Skeletal muscle tissue (tissue), 4 donors: Measurements from ENCODE around the gene PLEKHG4B. TPM values are rescaled to one million over a fixed set of nuclear protein-coding genes. Genes with fewer than 3 reads are reported as not detected.

Experiments
- H3K27ac ChIP-seq: one replicate; pipeline ENCODE4 v1.7.0; 2013; ENCODE audit warnings: mild to moderate bottlenecking, low read depth, low read length, inconsistent platforms
- H3K27me3 ChIP-seq, 3 donors: one replicate each; pipeline ENCODE4 v1.7.0; 2013; ENCODE audit warnings: low read length in 3 of 3; ENCODE audit not compliant: control insufficient read depth in 3 of 3, insufficient read depth in 3 of 3
- H3K36me3 ChIP-seq, 3 donors: one replicate each; pipeline ENCODE4 v1.7.0; 2013; ENCODE audit warnings: low read length in 3 of 3; ENCODE audit not compliant: control insufficient read depth in 3 of 3, insufficient read depth in 3 of 3
- H3K4me1 ChIP-seq, 3 donors: one replicate each; pipeline ENCODE4 v1.7.0; 2013; ENCODE audit warnings: low read length in 3 of 3, mild to moderate bottlenecking in 3 of 3; ENCODE audit not compliant: control insufficient read depth in 3 of 3, insufficient read depth in 3 of 3
- H3K4me3 ChIP-seq, 3 donors: one replicate each; pipeline ENCODE4 v1.7.0; 2013; ENCODE audit warnings: low read length in 3 of 3
- H3K9ac ChIP-seq, 3 donors: one replicate each; pipeline ENCODE4 v1.7.0; 2013; ENCODE audit warnings: low read length in 3 of 3, mild to moderate bottlenecking in 3 of 3, moderate library complexity in 2 of 3, low read depth in 1 of 3
- H3K9me3 ChIP-seq, 3 donors: one replicate each; pipeline ENCODE4 v1.7.0; 2013; ENCODE audit warnings: low read length in 3 of 3; ENCODE audit not compliant: control insufficient read depth in 3 of 3
- total RNA-seq: library from RNA; depleted of rRNA; stranded (reverse); fragments of >200 nt; gene quantifications from one replicate; pipeline ENCODE4 v1.2.3, GENCODE V29; 2014
- donor health status: Osteomylitis.

The PLEKHG4B gene
- total RNA-seq, 1 donor from 2014 or later: 0.52 TPM

DNA sequence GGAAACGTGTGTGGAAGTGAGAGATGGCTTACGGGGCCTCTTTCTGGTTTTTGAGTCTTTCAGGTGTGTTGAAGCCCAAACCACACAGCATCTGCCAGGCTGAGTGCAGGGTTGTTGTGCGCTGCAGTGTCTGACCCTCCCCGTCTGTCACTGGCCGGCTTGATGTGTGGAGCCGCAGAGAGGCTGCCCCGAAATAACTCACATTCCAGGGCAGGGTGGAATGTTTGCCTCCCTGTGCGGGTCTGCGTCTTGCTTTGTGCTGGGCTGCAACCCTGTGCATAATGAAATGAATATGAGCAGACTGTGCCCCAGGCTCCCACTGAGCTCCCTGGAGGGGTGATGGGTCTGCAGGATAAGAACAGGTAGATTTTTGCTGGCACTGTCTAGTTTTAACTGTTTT, 9.9 kb upstream of the PLEKHG4B start:
- Histone ChIP-seq H3K9ac (no peak overlapping the region), H3K4me3 (no peak overlapping the region), H3K9me3 (no peaks in the 10 kb centered on the region), H3K27ac (no peak overlapping the region), H3K4me1 (no peaks in the 10 kb centered on the region), H3K36me3 (no peaks in the 10 kb centered on the region), H3K27me3 (peaks cover 10 to 31% (median 27%) of the 10 kb centered on the region in 3 donors)

DNA sequence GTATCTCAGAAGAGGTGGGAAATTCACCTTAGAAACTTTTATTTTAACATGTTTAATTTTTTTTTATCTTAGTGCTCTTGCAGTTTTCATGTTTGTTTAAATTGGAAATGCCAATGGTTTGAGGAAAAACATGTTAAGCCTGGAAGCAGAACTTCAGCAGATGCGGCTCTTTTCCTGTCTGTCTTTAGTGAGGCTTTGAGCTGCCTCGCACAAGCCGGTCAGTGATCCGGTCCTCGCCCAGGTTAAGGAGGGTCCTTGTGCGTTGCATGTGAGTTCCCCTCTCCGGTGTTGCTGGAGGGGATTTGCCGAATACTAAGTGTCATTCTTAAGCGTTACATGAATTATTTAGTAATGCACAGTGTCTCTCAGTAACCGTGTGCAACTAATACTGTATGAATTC, 9.4 kb upstream of the PLEKHG4B start:
- Histone ChIP-seq H3K4me3 (no peak overlapping the region), H3K36me3 (no peaks in the 10 kb centered on the region), H3K27ac (no peak overlapping the region), H3K27me3 (peaks cover 11 to 27% (median 26%) of the 10 kb centered on the region in 3 donors), H3K4me1 (no peaks in the 10 kb centered on the region), H3K9me3 (no peaks in the 10 kb centered on the region), H3K9ac (no peak overlapping the region)

DNA sequence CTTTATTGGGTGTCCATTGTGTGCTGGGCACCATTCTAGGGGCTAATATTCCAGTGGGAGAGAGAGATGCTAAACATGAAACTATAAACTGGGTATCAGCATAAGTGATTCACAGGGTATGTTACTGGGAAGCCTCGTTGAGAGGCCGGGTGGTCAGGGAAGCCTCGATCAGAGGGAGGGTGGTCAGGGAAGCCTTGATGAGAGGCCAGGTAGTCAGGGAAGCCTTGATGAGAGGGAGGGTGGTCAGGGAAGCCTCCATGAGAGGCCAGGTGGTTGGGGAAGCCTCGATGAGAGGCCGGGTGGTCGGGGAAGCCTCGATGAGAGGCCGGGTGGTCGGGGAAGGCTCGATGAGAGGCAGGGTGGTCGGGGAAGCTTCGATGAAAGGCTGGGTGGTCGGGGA, 8.9 kb upstream of the PLEKHG4B start:
- H3K36me3 ChIP-seq: no peaks in the 10 kb centered on the region
- H3K4me3 ChIP-seq: no peak overlapping the region
- peaks cover 11 to 26% (median 23%) of the 10 kb centered on the region in 3 donors for H3K27me3 ChIP-seq
- H3K9me3 ChIP-seq: no peaks in the 10 kb centered on the region
- no peak overlapping the region for H3K9ac ChIP-seq
- no peaks in the 10 kb centered on the region for H3K4me1 ChIP-seq
- H3K27ac ChIP-seq: no peak overlapping the region

DNA sequence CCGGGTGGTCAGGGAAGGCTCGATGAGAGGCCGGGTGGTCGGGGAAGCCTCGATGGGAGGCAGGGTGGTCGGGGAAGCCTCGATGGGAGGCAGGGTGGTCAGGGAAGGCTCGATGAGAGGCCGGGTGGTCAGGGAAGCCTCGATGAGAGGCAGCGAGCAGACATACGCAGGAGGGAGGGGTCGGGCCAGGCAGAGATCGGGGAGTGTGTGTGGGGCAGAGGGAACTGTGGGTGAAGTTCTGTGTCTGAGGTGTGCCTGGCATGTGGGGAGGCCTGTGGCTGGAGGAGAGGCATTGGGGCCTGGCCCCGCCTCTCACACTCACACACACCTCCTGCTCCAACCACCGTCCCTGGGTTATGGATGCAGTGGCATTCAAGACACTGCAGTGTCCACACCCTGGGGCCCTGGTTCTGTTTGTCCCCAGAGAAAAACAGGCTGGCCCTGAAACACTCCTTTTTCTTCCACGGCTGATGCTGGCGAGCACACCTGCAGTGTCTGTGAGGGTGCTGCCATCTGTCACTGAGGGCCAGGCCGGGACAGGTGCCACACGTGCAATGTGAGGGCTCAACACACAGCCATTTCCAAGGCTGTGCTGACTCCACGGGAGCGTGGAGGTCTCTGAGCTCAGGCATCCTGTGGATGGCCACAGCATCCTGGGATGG, 6.5 kb upstream of the PLEKHG4B start:
- Histone ChIP-seq H3K9ac (no peak overlapping the region), H3K27ac (no peak overlapping the region), H3K9me3 (no peaks in the 10 kb centered on the region), H3K4me1 (no peaks in the 10 kb centered on the region), H3K4me3 (no peak overlapping the region), H3K36me3 (no peaks in the 10 kb centered on the region), H3K27me3 (peaks cover 31 to 38% (median 38%) of the 10 kb centered on the region in 3 donors)

DNA sequence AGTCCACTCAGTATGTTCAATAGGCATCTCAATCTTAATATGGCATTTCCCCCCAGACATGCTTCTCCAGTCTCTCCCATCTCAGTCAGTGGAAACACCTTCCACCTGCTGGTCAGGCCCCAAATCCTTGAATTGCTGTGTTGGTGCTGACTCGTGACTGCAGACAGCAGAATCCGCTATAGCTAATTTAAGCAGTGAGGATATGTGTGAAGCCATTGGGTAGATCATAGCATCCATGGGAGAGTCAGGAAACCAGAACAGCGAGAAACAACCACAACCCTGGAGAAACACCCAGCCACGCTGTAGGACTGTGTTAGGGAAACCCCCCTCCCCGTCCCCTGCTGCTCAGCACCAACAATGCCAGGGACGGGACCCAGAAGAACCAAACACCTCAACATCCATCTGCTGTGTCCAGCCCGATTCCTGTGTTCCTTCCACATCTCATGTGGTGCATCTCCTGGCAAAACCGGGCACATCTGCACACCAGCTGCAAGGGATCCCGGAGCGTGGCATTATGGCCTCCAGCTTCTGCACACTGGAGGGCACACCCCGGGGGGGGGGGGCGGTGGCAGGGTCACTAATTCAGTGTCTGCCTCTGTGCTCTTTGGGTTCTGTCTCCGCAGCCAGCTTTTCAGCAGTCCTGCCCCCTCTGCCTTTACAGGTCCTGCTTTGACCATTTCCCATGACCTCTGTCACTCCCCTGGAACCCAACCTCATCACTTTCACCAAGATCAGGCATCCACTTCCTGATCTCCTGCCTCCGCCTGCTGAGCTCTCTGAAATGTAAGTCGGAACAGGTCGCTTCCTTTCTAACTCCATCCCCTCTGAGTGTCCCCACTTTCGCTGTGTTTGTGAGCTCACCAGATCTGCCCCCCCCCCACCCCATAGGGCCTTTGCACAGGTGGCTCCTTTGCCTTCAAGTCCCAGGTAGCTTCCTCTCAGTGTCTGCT, 2.4 kb upstream of the PLEKHG4B start:
- Histone ChIP-seq H3K4me3 (no peak overlapping the region), H3K36me3 (no peaks in the 10 kb centered on the region), H3K9me3 (no peaks in the 10 kb centered on the region), H3K27me3 (peaks cover 53 to 66% (median 59%) of the 10 kb centered on the region in 3 donors), H3K9ac (no peak overlapping the region), H3K27ac (no peak overlapping the region), H3K4me1 (no peaks in the 10 kb centered on the region)

DNA sequence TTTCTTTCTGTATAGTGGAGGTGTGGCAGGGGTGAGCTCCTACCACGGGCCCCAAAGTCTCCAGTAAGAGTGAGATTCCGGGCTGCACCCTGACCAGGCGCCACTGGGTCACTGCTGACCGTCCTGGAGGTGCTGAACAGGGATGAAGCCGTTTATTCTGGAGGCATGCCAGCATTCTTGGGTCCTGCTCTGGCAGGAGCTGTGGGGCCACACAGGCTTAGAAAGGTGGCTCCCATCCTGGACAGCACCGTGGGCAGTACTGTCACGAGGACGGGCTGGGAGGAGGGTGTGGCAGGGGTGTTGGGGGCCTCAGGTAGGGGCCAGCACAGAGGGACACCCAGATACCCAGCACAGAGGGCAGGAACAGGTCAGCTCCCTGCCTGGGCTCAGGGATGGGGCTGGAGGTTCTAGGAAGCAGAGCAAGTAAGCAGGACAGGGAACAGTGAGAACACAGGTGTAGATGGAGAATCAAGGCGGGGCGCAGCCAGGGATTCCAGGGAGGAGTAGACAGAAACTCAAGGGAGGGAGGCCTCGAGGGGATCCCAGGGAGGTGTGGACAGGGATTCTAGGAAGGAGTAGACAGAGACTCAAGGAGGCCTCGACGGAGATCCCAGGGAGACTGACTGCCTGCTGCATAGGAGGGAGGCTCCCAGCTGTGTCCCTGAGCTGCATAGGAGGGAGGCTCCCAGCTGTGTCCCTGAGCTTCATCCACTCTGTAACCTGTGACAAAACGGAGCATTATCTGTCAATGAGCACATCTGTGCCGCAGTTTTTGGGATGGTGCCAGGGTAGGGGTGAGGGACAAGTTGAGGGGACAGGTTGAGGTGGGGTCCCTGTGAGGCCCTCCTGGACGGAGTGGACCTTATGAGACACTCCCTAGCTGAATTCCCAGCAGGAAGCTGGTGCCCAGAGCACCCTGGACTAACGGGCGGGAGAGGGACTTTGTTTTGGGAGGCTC, 1.1 kb upstream of the PLEKHG4B start:
- Histone ChIP-seq H3K9ac (no peak overlapping the region), H3K36me3 (no peaks in the 10 kb centered on the region), H3K9me3 (no peaks in the 10 kb centered on the region), H3K27ac (no peak overlapping the region), H3K4me3 (no peak overlapping the region), H3K27me3 (peaks cover 58 to 68% (median 68%) of the 10 kb centered on the region in 3 donors), H3K4me1 (no peaks in the 10 kb centered on the region)

DNA sequence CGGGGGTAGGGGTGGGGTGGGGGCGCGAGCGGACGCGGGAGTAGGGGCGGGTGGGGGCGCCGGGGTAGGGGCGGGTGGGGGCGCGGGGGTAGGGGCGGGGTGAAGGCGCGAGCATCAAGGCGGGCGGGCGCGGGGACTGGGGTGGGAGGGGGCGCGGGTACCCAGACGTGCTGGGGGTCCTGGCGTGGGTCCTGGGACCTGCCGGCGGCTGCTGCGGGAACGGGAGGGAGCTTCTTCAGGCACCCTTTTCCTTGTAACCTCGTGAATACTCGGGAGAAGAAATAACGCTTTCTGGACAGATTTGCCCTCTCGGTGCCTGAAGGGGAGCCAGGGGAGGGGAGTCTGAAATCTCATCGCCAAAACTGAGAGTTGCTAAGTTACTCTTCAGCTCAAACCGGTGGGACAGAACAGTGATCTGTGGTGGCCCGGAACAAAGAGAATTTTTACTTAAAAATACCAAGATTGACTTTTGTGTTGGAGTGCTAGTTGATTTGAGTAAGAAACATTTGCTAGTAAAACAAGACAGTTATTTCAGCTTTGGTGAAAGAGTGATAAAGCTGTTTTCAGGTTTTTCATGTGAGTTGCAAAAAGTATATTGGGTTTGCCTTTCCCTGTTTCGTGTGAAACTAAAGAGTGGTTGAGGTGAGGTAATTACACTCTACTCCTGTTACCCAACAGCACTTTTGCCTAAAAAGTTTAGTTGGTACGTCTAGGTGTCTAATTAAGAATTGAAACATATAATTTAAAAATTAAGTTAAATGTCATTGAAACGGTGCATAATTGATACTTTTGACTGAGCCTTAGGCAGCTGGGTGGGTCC, 643 bp downstream of the PLEKHG4B start:
- peaks cover 60 to 69% (median 64%) of the 10 kb centered on the region in 3 donors for H3K27me3 ChIP-seq
- H3K9me3 ChIP-seq: no peaks in the 10 kb centered on the region
- H3K9ac ChIP-seq: no peak overlapping the region
- H3K4me1 ChIP-seq: no peaks in the 10 kb centered on the region
- no peak overlapping the region for H3K4me3 ChIP-seq
- H3K27ac ChIP-seq: no peak overlapping the region
- H3K36me3 ChIP-seq: no peaks in the 10 kb centered on the region

DNA sequence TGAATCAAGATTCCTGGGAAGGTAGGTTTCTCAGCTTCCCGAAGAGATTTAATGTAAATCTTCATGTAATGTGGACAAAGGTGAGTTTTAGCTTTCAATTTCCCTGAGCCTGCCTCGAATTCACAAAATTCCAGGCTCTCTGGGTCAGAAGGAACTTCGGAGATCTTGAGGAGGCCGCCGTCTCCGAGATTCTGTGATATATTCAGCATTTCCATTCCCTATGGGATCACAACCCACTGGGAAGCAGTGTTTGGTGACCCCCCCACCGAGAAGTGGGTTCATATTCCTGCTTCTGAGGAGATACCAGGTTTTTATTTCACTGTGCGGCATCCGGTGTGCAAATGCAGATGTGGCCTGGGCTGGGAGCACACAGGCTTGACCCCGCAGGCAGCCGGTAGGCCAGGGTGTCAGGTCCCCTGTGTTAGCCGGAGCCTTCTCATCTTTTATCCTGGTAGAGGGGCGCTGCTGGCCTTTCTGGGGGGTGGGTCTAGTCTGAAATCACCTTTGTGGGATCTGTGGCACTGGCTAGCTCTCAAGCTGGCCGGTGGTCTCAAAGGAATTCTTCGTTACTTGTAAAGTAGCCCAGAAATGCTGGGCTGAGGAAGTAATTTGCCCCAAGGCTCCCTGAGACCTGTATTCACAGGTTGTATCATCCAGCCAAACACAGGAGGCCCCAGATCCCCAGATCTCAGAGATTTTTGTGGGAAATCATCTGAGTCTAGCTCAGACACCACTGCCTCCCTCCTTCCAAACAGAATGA, 1.4 kb downstream of the PLEKHG4B start:
- Histone ChIP-seq H3K4me3 (no peak overlapping the region), H3K9me3 (no peaks in the 10 kb centered on the region), H3K36me3 (no peaks in the 10 kb centered on the region), H3K27me3 (peaks cover 64 to 71% (median 65%) of the 10 kb centered on the region in 3 donors), H3K9ac (no peak overlapping the region), H3K27ac (no peak overlapping the region), H3K4me1 (no peaks in the 10 kb centered on the region)
